Measurements from ENCODE around the gene ANKRD31.
"Not testable (repeated sequence)": the region's sequence is repeated elsewhere in the genome, so short reads cannot be mapped to it uniquely, and the experiment has no call there.

ANKRD31 gene

DNA sequence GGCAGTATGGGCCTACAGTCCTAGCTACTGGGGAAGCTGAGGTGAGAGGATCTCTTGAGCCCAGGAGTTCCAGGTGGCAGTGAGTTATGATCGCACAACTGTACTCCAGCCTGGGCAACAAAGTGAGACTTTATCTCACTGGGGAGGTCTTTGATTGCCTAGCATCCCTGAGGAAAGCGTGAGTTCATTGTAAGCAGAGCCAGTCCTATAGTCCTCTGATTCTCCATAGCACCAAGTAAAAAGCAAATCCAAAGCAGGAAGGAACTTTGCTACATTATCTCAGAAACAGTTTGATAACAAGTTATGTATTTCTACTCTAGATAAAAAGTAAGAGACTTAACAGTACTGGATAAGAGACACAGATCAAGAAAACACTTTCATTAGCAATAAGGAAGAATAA is 37.6 kb downstream of the ANKRD31 start:
- H3K27me3 ChIP-seq (ENCODE audit: control insufficient read depth in 1 of 2, insufficient read depth in 2 of 2, low read length in 2 of 2) = no peaks in the 10 kb centered on the region
- no peaks in the 10 kb centered on the region for H3K36me3 ChIP-seq (ENCODE audit: control insufficient read depth in 1 of 2, insufficient read depth in 2 of 2, low read length in 2 of 2)
- H3K27ac ChIP-seq (ENCODE audit: low read depth, low read length) = no peak overlapping the region
- no peaks in the 10 kb centered on the region for H3K9me3 ChIP-seq (ENCODE audit: control insufficient read depth in 1 of 2, low read length in 2 of 2)
- H3K9ac ChIP-seq (ENCODE audit: low read depth in 1 of 2, low read length in 2 of 2) = no peak overlapping the region
- peaks cover 10 to 14% of the 10 kb centered on the region in 2 donors for H3K4me1 ChIP-seq (ENCODE audit: control insufficient read depth in 1 of 2, insufficient read depth in 2 of 2, low read length in 2 of 2)
- no peak overlapping the region for H3K4me3 ChIP-seq (ENCODE audit: low read depth in 1 of 2, low read length in 2 of 2)

DNA sequence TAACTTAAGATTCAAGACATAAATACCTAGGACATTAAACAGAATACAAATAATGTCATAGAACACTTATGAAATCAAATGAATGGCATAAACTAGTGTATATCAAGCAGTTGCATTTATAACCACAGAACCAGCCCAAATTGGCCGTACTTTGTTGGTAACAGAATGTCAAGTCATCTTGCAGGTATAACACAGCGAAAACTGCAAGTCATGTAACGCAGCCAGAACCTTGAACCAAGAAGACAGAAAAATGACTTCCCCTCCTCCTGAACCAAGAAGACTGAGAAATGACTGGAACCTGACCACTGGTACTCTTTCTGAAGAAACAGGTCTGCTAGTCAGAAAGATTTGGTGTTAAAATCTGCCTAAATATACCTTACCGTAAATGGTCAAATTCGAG is 38.9 kb downstream of the ANKRD31 start:
- Histone ChIP-seq H3K9ac (ENCODE audit: low read depth in 1 of 2, low read length in 2 of 2) (no peak overlapping the region), H3K27me3 (ENCODE audit: control insufficient read depth in 1 of 2, insufficient read depth in 2 of 2, low read length in 2 of 2) (no peaks in the 10 kb centered on the region), H3K9me3 (ENCODE audit: control insufficient read depth in 1 of 2, low read length in 2 of 2) (no peaks in the 10 kb centered on the region), H3K4me3 (ENCODE audit: low read depth in 1 of 2, low read length in 2 of 2) (no peak overlapping the region), H3K36me3 (ENCODE audit: control insufficient read depth in 1 of 2, insufficient read depth in 2 of 2, low read length in 2 of 2) (no peaks in the 10 kb centered on the region), H3K27ac (ENCODE audit: low read depth, low read length) (no peak overlapping the region), H3K4me1 (ENCODE audit: control insufficient read depth in 1 of 2, insufficient read depth in 2 of 2, low read length in 2 of 2) (peaks cover 10 to 14% of the 10 kb centered on the region in 2 donors)

DNA sequence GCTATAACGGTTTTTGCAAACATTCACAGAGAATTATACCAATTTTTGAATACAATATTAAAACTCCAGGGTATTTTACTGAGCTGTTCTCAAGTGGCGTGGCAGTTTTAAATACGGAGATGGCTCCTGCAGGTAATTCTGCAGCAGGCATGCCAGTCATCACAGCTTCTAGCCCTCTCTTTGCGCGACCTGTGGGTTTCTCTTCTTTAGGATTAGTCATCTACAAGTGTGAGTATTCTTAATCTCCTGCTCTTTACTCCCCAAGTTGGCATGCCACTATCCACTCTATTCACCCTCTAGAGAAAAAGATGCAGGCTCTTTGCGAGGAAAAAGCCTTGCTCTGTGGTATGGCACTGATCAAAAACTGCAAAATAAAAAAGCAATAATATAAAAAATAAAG is 43.9 kb downstream of the ANKRD31 start:
- H3K36me3 ChIP-seq (ENCODE audit: control insufficient read depth in 1 of 2, insufficient read depth in 2 of 2, low read length in 2 of 2) = no peaks in the 10 kb centered on the region
- H3K27ac ChIP-seq (ENCODE audit: low read depth, low read length) = no peak overlapping the region
- no peak overlapping the region for H3K9ac ChIP-seq (ENCODE audit: low read depth in 1 of 2, low read length in 2 of 2)

DNA sequence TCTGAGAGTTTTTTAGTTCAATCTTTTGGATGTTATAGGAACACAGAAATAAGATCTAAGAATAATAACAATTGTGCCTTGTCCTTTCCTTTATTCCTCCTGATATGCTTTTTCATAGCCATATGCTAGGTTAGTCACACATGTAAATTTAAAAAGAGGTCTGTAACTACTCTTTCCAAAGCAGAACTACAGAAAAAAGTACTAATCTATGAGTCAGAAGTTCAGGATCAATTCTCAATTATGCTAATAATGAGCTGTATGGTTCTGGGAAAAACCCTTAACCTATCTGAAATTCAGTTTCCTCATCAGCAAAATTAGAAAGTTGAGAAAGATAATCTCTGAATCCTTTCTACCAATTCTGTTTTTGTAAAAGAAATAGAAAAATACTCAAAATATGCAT is 44.4 kb downstream of the ANKRD31 start:
- Histone ChIP-seq H3K9ac (ENCODE audit: low read depth in 1 of 2, low read length in 2 of 2) (no peak overlapping the region), H3K36me3 (ENCODE audit: control insufficient read depth in 1 of 2, insufficient read depth in 2 of 2, low read length in 2 of 2) (no peaks in the 10 kb centered on the region), H3K9me3 (ENCODE audit: control insufficient read depth in 1 of 2, low read length in 2 of 2) (no peaks in the 10 kb centered on the region), H3K27ac (ENCODE audit: low read depth, low read length) (no peak overlapping the region), H3K27me3 (ENCODE audit: control insufficient read depth in 1 of 2, insufficient read depth in 2 of 2, low read length in 2 of 2) (no peaks in the 10 kb centered on the region), H3K4me3 (ENCODE audit: low read depth in 1 of 2, low read length in 2 of 2) (no peak overlapping the region), H3K4me1 (ENCODE audit: control insufficient read depth in 1 of 2, insufficient read depth in 2 of 2, low read length in 2 of 2) (no peaks in the 10 kb centered on the region)

More for the DNA sequence above, 43.9 kb downstream of the ANKRD31 start:
- Histone ChIP-seq H3K4me3 (ENCODE audit: low read depth in 1 of 2, low read length in 2 of 2) (no peak overlapping the region), H3K27me3 (ENCODE audit: control insufficient read depth in 1 of 2, insufficient read depth in 2 of 2, low read length in 2 of 2) (no peaks in the 10 kb centered on the region), H3K9me3 (ENCODE audit: control insufficient read depth in 1 of 2, low read length in 2 of 2) (no peaks in the 10 kb centered on the region), H3K4me1 (ENCODE audit: control insufficient read depth in 1 of 2, insufficient read depth in 2 of 2, low read length in 2 of 2) (no peaks in the 10 kb centered on the region)

DNA sequence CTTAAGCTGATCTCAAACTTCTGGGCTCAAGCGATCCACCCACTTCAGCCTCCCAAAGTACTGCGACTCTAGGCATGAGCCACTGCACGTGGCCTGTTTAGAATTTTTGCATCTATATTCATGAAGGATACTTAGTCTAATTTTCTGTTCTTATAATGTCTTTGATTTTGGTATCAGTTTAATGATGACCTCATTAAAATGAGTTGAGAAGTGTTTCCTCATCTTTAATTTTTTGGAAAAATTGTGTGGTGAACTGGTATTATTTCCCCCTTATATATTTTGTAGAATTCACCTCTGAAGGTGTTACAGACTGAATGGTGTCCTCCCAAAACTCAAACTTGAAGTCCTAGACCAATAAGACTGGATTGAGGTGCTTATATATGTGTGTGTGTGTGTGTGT is 46.5 kb downstream of the ANKRD31 start:
- H3K4me3 ChIP-seq (ENCODE audit: low read depth in 1 of 2, low read length in 2 of 2) = no peak overlapping the region

DNA sequence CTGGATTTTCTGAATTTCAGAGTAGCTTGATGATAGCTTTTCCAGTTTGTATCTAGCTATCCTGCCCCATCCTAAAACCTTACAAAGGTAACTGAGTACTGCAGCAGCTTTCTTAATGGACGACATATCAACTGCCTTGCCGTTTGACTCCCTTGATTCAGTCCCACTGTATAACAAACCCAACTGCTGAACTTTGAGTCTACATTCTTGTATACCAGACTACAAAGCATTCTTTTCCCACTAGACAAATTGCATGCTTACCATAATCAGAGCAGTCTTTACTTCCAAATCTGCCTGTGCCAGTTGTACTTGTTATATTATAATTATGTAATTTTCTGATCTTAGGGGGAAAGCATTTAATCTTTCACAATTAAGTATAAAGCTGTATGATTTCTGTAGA is 47.3 kb downstream of the ANKRD31 start:
- Histone ChIP-seq H3K4me3 (ENCODE audit: low read depth in 1 of 2, low read length in 2 of 2) (no peak overlapping the region), H3K27ac (ENCODE audit: low read depth, low read length) (no peak overlapping the region), H3K9me3 (ENCODE audit: control insufficient read depth in 1 of 2, low read length in 2 of 2) (no peaks in the 10 kb centered on the region), H3K9ac (ENCODE audit: low read depth in 1 of 2, low read length in 2 of 2) (no peak overlapping the region), H3K4me1 (ENCODE audit: control insufficient read depth in 1 of 2, insufficient read depth in 2 of 2, low read length in 2 of 2) (no peaks in the 10 kb centered on the region), H3K27me3 (ENCODE audit: control insufficient read depth in 1 of 2, insufficient read depth in 2 of 2, low read length in 2 of 2) (no peaks in the 10 kb centered on the region), H3K36me3 (ENCODE audit: control insufficient read depth in 1 of 2, insufficient read depth in 2 of 2, low read length in 2 of 2) (no peaks in the 10 kb centered on the region)

More for the DNA sequence above, 46.5 kb downstream of the ANKRD31 start:
- Histone ChIP-seq H3K9ac (ENCODE audit: low read depth in 1 of 2, low read length in 2 of 2) (no peak overlapping the region), H3K4me1 (ENCODE audit: control insufficient read depth in 1 of 2, insufficient read depth in 2 of 2, low read length in 2 of 2) (no peaks in the 10 kb centered on the region), H3K36me3 (ENCODE audit: control insufficient read depth in 1 of 2, insufficient read depth in 2 of 2, low read length in 2 of 2) (no peaks in the 10 kb centered on the region), H3K27me3 (ENCODE audit: control insufficient read depth in 1 of 2, insufficient read depth in 2 of 2, low read length in 2 of 2) (no peaks in the 10 kb centered on the region), H3K9me3 (ENCODE audit: control insufficient read depth in 1 of 2, low read length in 2 of 2) (no peaks in the 10 kb centered on the region), H3K27ac (ENCODE audit: low read depth, low read length) (no peak overlapping the region)

DNA sequence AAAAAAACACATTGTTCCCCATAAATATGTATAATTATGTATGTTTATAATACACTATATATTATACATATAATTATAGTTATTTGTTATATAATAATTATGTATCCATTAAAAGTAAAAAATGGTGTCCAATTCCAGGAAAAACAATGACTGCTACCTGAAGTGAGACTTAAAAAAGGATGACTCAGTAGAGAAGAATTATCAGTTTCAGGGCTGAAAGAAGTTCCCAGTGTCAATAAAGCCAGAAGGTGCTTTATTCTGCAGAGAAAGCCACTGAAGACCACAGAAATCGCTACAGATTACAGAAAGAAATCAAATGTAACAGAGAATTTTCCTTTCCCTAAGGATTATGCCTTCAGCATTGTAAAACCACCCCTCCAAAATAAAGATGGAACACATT is 50.9 kb downstream of the ANKRD31 start:
- Histone ChIP-seq H3K4me3 (ENCODE audit: low read depth in 1 of 2, low read length in 2 of 2) (no peak overlapping the region), H3K9ac (ENCODE audit: low read depth in 1 of 2, low read length in 2 of 2) (no peak overlapping the region), H3K27me3 (ENCODE audit: control insufficient read depth in 1 of 2, insufficient read depth in 2 of 2, low read length in 2 of 2) (no peaks in the 10 kb centered on the region), H3K4me1 (ENCODE audit: control insufficient read depth in 1 of 2, insufficient read depth in 2 of 2, low read length in 2 of 2) (no peaks in the 10 kb centered on the region), H3K27ac (ENCODE audit: low read depth, low read length) (no peak overlapping the region), H3K36me3 (ENCODE audit: control insufficient read depth in 1 of 2, insufficient read depth in 2 of 2, low read length in 2 of 2) (no peaks in the 10 kb centered on the region), H3K9me3 (ENCODE audit: control insufficient read depth in 1 of 2, low read length in 2 of 2) (no peaks in the 10 kb centered on the region)

DNA sequence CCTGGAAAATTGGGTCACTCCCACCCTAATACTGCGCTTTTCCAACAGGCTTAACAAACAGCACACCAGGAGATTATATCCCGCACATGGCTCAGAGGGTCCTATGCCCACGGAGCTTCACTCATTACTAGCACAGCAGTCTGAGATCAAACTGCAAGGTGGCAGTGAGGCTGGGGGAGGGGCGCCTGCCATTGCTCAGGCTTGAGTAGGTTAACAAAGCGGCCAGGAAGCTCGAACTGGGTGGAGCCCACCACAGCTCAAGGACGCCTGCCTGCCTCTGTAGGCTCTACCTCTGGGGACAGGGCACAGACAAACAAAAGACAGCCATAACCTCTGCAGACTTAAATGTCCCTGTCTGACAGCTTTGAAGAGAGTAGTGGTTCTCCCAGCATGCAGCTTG is 60.7 kb downstream of the ANKRD31 start:
- not testable (repeated sequence) for H3K9ac ChIP-seq (ENCODE audit: low read depth in 1 of 2, low read length in 2 of 2); H3K27ac ChIP-seq (ENCODE audit: low read depth, low read length); H3K36me3 ChIP-seq (ENCODE audit: control insufficient read depth in 1 of 2, insufficient read depth in 2 of 2, low read length in 2 of 2); H3K9me3 ChIP-seq (ENCODE audit: control insufficient read depth in 1 of 2, low read length in 2 of 2); H3K4me3 ChIP-seq (ENCODE audit: low read depth in 1 of 2, low read length in 2 of 2); H3K4me1 ChIP-seq (ENCODE audit: control insufficient read depth in 1 of 2, insufficient read depth in 2 of 2, low read length in 2 of 2); H3K27me3 ChIP-seq (ENCODE audit: control insufficient read depth in 1 of 2, insufficient read depth in 2 of 2, low read length in 2 of 2)

DNA sequence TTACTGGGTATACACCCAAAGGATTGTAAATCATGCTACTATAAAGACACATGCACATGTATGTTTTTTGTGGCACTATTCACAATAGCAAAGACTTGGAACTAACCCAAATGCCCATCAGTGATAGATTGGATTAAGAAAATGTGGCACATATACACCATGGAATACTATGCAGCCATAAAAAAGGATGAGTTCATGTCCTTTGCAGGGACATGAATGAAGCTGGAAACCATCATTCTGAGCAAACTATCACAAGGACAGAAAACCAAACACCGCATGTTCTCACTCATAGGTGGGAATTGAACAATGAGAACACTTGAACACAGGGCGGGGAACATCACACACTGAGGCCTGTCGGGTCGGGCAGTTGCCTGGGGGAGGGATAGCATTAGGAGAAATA is 61.8 kb downstream of the ANKRD31 start:
- H3K27ac ChIP-seq (ENCODE audit: low read depth, low read length); H3K27me3 ChIP-seq (ENCODE audit: control insufficient read depth in 1 of 2, insufficient read depth in 2 of 2, low read length in 2 of 2); H3K9ac ChIP-seq (ENCODE audit: low read depth in 1 of 2, low read length in 2 of 2); H3K4me1 ChIP-seq (ENCODE audit: control insufficient read depth in 1 of 2, insufficient read depth in 2 of 2, low read length in 2 of 2); H3K36me3 ChIP-seq (ENCODE audit: control insufficient read depth in 1 of 2, insufficient read depth in 2 of 2, low read length in 2 of 2); H3K4me3 ChIP-seq (ENCODE audit: low read depth in 1 of 2, low read length in 2 of 2); H3K9me3 ChIP-seq (ENCODE audit: control insufficient read depth in 1 of 2, low read length in 2 of 2): not testable (repeated sequence)

DNA sequence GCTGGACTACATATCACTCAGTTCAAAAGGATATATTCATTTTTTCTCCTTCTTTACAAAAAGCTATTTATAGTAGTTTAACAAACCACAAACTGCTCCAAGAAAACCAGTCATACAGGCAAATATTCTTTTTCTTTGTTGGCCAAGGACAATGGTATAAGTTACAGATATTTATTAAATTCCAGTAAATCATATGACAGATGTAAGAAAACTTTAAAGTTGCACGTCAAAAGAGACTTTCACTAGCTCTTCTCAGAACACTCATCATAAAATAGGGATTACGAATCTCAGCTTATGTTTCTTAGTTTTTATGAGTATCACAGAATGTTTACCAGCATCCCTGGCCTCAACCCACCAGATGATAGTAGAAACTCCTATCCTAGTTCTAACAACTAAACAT is 67.2 kb downstream of the ANKRD31 start:
- Histone ChIP-seq H3K9me3 (ENCODE audit: control insufficient read depth in 1 of 2, low read length in 2 of 2) (no peaks in the 10 kb centered on the region), H3K36me3 (ENCODE audit: control insufficient read depth in 1 of 2, insufficient read depth in 2 of 2, low read length in 2 of 2) (no peaks in the 10 kb centered on the region), H3K4me3 (ENCODE audit: low read depth in 1 of 2, low read length in 2 of 2) (no peak overlapping the region), H3K4me1 (ENCODE audit: control insufficient read depth in 1 of 2, insufficient read depth in 2 of 2, low read length in 2 of 2) (peaks cover 15 to 26% of the 10 kb centered on the region in 2 donors), H3K9ac (ENCODE audit: low read depth in 1 of 2, low read length in 2 of 2) (no peak overlapping the region), H3K27me3 (ENCODE audit: control insufficient read depth in 1 of 2, insufficient read depth in 2 of 2, low read length in 2 of 2) (no peaks in the 10 kb centered on the region), H3K27ac (ENCODE audit: low read depth, low read length) (no peak overlapping the region)

DNA sequence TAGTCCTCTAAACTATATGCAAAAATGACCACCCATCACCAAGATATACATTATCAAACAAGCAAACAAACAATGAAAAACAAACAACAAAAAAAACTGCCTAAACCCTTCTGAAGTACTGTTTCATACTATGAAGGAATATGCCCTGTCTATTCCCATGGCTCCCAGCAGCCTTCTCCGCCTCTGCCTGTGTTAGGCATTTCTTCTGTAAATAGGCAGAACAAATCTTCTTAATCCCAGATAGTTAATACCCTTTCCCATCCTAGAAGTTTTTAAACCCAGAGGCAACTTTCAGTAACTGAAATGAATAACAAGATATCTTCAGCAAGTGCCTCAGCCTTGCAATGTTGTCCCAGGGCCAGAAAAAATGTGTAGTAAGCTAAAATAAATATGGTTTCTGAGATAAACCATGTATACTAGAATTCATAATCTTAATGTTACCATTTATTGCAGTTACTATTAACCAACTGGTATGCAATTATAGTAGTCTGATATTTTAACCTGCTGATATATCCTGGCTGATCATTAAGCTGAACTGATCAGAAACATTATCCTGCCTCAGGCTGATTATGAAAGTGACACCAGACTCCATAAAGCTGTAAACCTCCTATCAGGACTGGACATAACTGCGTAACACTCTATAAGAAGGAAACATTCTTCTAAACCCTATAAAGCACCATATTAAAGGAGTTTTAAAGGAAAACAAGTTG is 68.5 kb downstream of the ANKRD31 start:
- H3K27ac ChIP-seq (ENCODE audit: low read depth, low read length) = no peak overlapping the region
- H3K36me3 ChIP-seq (ENCODE audit: control insufficient read depth in 1 of 2, insufficient read depth in 2 of 2, low read length in 2 of 2) = no peaks in the 10 kb centered on the region
- H3K4me1 ChIP-seq (ENCODE audit: control insufficient read depth in 1 of 2, insufficient read depth in 2 of 2, low read length in 2 of 2) = peaks cover 15 to 26% of the 10 kb centered on the region in 2 donors
- H3K9ac ChIP-seq (ENCODE audit: low read depth in 1 of 2, low read length in 2 of 2) = no peak overlapping the region
- H3K27me3 ChIP-seq (ENCODE audit: control insufficient read depth in 1 of 2, insufficient read depth in 2 of 2, low read length in 2 of 2) = no peaks in the 10 kb centered on the region
- no peaks in the 10 kb centered on the region for H3K9me3 ChIP-seq (ENCODE audit: control insufficient read depth in 1 of 2, low read length in 2 of 2)
- no peak overlapping the region for H3K4me3 ChIP-seq (ENCODE audit: low read depth in 1 of 2, low read length in 2 of 2)

Data from duodenal mucosa (tissue), 2 donors.